Measurements from ENCODE around the gene KRTAP5-5. TPM values are rescaled to one million over a fixed set of nuclear protein-coding genes. Genes with fewer than 3 reads are reported as not detected.

KRTAP5-5 gene
- total RNA-seq, 1 experiment from 2014 or later = not detected

GRCh38 chr11:1622086-1622485 is 7.5 kb upstream of the KRTAP5-5 start, which contains the start of gene KRTAP5-4:
Gene KRTAP5-4 (minus strand): TSS chr11:1622138. CDS start chr11:1622093, 45 bp downstream.
- Mint-ChIP-seq H3K4me3 (no peak within 1 kb of the TSS), H3K9me3 (peaks cover 4 to 8% of the 10 kb centered on the region in 2 experiments), H3K4me1 (peaks cover 0 to 5% of the 10 kb centered on the region in 2 experiments; a peak in 2 of 4 replicates), H3K36me3 (ENCODE audit: insufficient read depth in 1 of 3, low read depth in 3 of 3) (0 out of 7 replicates have a peak, but pooled peaks cover 0 to 7% (median 0%) of the 10 kb centered on the region in 3 experiments), H3K27ac (no peak within 1 kb of the TSS; a peak in 1 of 7 replicates), H3K27me3 (ENCODE audit: low read depth) (peaks cover 61% of the 10 kb centered on the region)
- Histone ChIP-seq H2BK20ac (ENCODE audit: low read depth, low read length, poor library complexity, severe bottlenecking) (no peak within 1 kb of the TSS), H3K14ac (ENCODE audit: insufficient read depth, low read length) (no peak within 1 kb of the TSS), H2BK120ac (ENCODE audit: low read depth, low read length, poor library complexity, severe bottlenecking) (no peak within 1 kb of the TSS), H3K23ac (ENCODE audit: insufficient read length, low read depth, low read length) (no peak within 1 kb of the TSS), H3K56ac (ENCODE audit: insufficient read length, low read depth, low read length) (no peak within 1 kb of the TSS), H3K18ac (ENCODE audit: insufficient read length, low read depth, low read length) (no peak within 1 kb of the TSS), H3K79me2 (ENCODE audit: insufficient read depth, low read length) (no peaks in the 10 kb centered on the region), H3K9me3 (ENCODE audit: control insufficient read depth, low read depth, low read length) (no peaks in the 10 kb centered on the region), H3K23me2 (ENCODE audit: insufficient read length, low read depth, low read length, poor library complexity, severe bottlenecking) (no peaks in the 10 kb centered on the region), H3K27ac (ENCODE audit: insufficient read length, low read depth, low read length) (no peak within 1 kb of the TSS), H2BK12ac (ENCODE audit: insufficient read length, low read depth, low read length) (no peak within 1 kb of the TSS), H3K9ac (ENCODE audit: extremely low read depth, insufficient read length, low read length) (no peak within 1 kb of the TSS), H3K79me1 (ENCODE audit: insufficient read depth, low read depth, low read length, poor library complexity, severe bottlenecking) (no peaks in the 10 kb centered on the region), H2AFZ (ENCODE audit: low read length) (no peak within 1 kb of the TSS), H4K91ac (ENCODE audit: insufficient read length, low read depth, low read length) (no peak within 1 kb of the TSS), H3K4me1 (ENCODE audit: insufficient read depth, low read length) (no peaks in the 10 kb centered on the region), H4K5ac (ENCODE audit: insufficient read length, low read depth, low read length) (no peak within 1 kb of the TSS), H2BK15ac (ENCODE audit: low read depth, low read length) (no peak within 1 kb of the TSS), H3K4me2 (ENCODE audit: insufficient read depth, insufficient read length, low read length) (no peak within 1 kb of the TSS), H2BK5ac (ENCODE audit: insufficient read length, low read length) (no peak within 1 kb of the TSS), H3T11ph (ENCODE audit: low read length) (no peak within 1 kb of the TSS), H4K8ac (replicated peaks; ENCODE audit: insufficient read length, low read depth, low read length) (no peak within 1 kb of the TSS), H3K27me3 (ENCODE audit: insufficient read depth, low read length) (no peaks in the 10 kb centered on the region), H4K20me1 (ENCODE audit: control insufficient read depth, insufficient read depth, insufficient read length) (no peaks in the 10 kb centered on the region), H3K4ac (ENCODE audit: low read depth, low read length) (no peak within 1 kb of the TSS), H2AK5ac (ENCODE audit: insufficient read length, low read length) (no peak within 1 kb of the TSS)
- no peak for DNase-seq
- TF ChIP-seq, protein P1, sequence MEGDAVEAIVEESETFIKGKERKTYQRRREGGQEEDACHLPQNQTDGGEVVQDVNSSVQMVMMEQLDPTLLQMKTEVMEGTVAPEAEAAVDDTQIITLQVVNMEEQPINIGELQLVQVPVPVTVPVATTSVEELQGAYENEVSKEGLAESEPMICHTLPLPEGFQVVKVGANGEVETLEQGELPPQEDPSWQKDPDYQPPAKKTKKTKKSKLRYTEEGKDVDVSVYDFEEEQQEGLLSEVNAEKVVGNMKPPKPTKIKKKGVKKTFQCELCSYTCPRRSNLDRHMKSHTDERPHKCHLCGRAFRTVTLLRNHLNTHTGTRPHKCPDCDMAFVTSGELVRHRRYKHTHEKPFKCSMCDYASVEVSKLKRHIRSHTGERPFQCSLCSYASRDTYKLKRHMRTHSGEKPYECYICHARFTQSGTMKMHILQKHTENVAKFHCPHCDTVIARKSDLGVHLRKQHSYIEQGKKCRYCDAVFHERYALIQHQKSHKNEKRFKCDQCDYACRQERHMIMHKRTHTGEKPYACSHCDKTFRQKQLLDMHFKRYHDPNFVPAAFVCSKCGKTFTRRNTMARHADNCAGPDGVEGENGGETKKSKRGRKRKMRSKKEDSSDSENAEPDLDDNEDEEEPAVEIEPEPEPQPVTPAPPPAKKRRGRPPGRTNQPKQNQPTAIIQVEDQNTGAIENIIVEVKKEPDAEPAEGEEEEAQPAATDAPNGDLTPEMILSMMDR (conservative IDR thresholded peaks at IDR 0.05) = no peak
- WGBS (ENCODE audit: extremely low coverage, insufficient read length, low lambda C conversion rate) = no CpG with 5 or more reads among the region's 1 CpG
